Naive thymus-derived CD8-positive, alpha-beta T cell (primary cell): ENCODE measurements around the gene CPE. TPM values are rescaled to one million over a fixed set of nuclear protein-coding genes. Genes with fewer than 3 reads are reported as not detected.
"Not testable (repeated sequence)": the region's sequence is repeated elsewhere in the genome, so short reads cannot be mapped to it uniquely, and the experiment has no call there.

Source experiments
- ATAC-seq, 2 donors: fragments of 150-1000 bp; cut with Tn5 transposase in 1 of 2; sonication (Bioruptor Pico), chemical (Tn5 transposase) in 1 of 2; 1 replicate in 1 of 2; 2 replicates in 1 of 2; pipeline ENCODE4 v1.10.0; 2021; ENCODE audit warnings: mild to moderate bottlenecking in 2 of 2, moderate library complexity in 2 of 2
- POLR2A ChIA-PET: fragments of 350-600 bp; sonication (Branson Sonifier 250); formaldehyde crosslinking; loops from one replicate; lab custom pipeline; 2021; ENCODE audit warnings: antibody characterized with exemption; lab: Charles Lee
- DNase-seq, 10 donors: peaks; one replicate each; pipeline versions ENCODE4 v3.0.0 to v3.0.0-alpha.2; 2020 to 2022
- H3K27ac Mint-ChIP-seq, 10 donors: one replicate each; pipeline ENCODE4 v1.8.0; 2020 to 2022; ENCODE audit warnings: mild to moderate bottlenecking in 10 of 10, mixed read lengths in 10 of 10, moderate library complexity in 4 of 10, inconsistent platforms in 1 of 10
- H3K27me3 Mint-ChIP-seq, 5 donors: one replicate each; pipeline ENCODE4 v1.8.0; 2021 to 2022; ENCODE audit warnings: mixed read lengths in 5 of 5
- H3K36me3 Mint-ChIP-seq, 3 donors: one replicate each; pipeline ENCODE4 v1.8.0; 2020 to 2022; ENCODE audit warnings: mixed read lengths in 3 of 3, mild to moderate bottlenecking in 2 of 3, inconsistent platforms in 1 of 3
- H3K4me1 Mint-ChIP-seq, 4 donors: one replicate each; pipeline ENCODE4 v1.8.0; 2021 to 2022; ENCODE audit warnings: mixed read lengths in 4 of 4
- H3K4me3 Mint-ChIP-seq, 10 donors: one replicate each; pipeline ENCODE4 v1.8.0; 2020 to 2022; ENCODE audit warnings: mild to moderate bottlenecking in 10 of 10, mixed read lengths in 10 of 10, moderate library complexity in 6 of 10, inconsistent platforms in 1 of 10
- H3K9me3 Mint-ChIP-seq, 9 donors: one replicate each; pipeline ENCODE4 v1.8.0; 2020 to 2022; ENCODE audit warnings: mixed read lengths in 9 of 9, mild to moderate bottlenecking in 3 of 9, inconsistent platforms in 1 of 9, moderate library complexity in 1 of 9
- polyA plus RNA-seq, 3 donors: library from polyadenylated mRNA; unstranded; fragments of 300-500 nt; fragmentation: Illumina TruSeq; gene quantifications; one replicate each; pipeline ENCODE4 v1.2.3, GENCODE V29; 2021
- total RNA-seq, 8 experiments: library from RNA in 2 of 8; stranded (reverse) in 2 of 8; gene quantifications; one replicate each; pipeline ENCODE4 v1.2.3 and lab custom pipeline; 2021 to 2026

CPE gene
- total and polyA plus RNA-seq, 5 experiments from 2014 or later: 0.16 TPM; not detected in 4

GRCh38 chr4:165477799-165478198 is 99.0 kb downstream of the CPE start:
- ATAC-seq (no peak), DNase-seq (no peak)
- H3K27me3 Mint-ChIP-seq: peaks cover 9 to 34% (median 12%) of the 10 kb centered on the region in 5 donors
- H3K9me3 Mint-ChIP-seq: peaks cover 3 to 17% (median 11%) of the 10 kb centered on the region in 9 donors
- POLR2A ChIA-PET: no interaction called here
- H3K36me3 Mint-ChIP-seq: peaks cover 2 to 11% (median 8%) of the 10 kb centered on the region in 3 donors
- H3K4me3 Mint-ChIP-seq: no peak overlapping the region
- no peaks in the 10 kb centered on the region for H3K4me1 Mint-ChIP-seq
- no peak overlapping the region for H3K27ac Mint-ChIP-seq

- peaks cover 2 to 8% (median 5%) of the 10 kb centered on the region in 3 donors for H3K36me3 Mint-ChIP-seq
- ATAC-seq: no peak
- POLR2A ChIA-PET: no interaction called here
Observed at GRCh38 chr4:165478260-165478659, 99.5 kb downstream of the CPE start.

GRCh38 chr4:165481053-165481835 is 102.4 kb downstream of the CPE start:
- no peaks in the 10 kb centered on the region for H3K4me1 Mint-ChIP-seq
- no peak overlapping the region for H3K27ac Mint-ChIP-seq
- H3K27me3 Mint-ChIP-seq: peaks cover 4 to 18% (median 9%) of the 10 kb centered on the region in 5 donors
- ATAC-seq: no peak
- POLR2A ChIA-PET: no interaction called here
- H3K4me3 Mint-ChIP-seq: no peak overlapping the region
- no peaks in the 10 kb centered on the region for H3K36me3 Mint-ChIP-seq
- no peak for DNase-seq
- no peaks in the 10 kb centered on the region for H3K9me3 Mint-ChIP-seq

More at GRCh38 chr4:165478260-165478659, 99.5 kb downstream of the CPE start:
- no peak for DNase-seq
- Mint-ChIP-seq H3K4me1 (no peaks in the 10 kb centered on the region), H3K9me3 (peaks cover 0 to 14% (median 6%) of the 10 kb centered on the region in 9 donors), H3K27ac (no peak overlapping the region), H3K4me3 (no peak overlapping the region), H3K27me3 (peaks cover 6 to 34% (median 12%) of the 10 kb centered on the region in 5 donors)

- Mint-ChIP-seq H3K36me3 (no peaks in the 10 kb centered on the region), H3K4me1 (peaks cover 3 to 8% (median 6%) of the 10 kb centered on the region in 4 donors), H3K27me3 (peaks cover 20 to 81% (median 28%) of the 10 kb centered on the region in 5 donors), H3K4me3 (no peak overlapping the region), H3K9me3 (no peaks in the 10 kb centered on the region), H3K27ac (no peak overlapping the region)
- DNase-seq (no peak), ATAC-seq (no peak)
- POLR2A ChIA-PET: no interaction called here
Observed at GRCh38 chr4:165489786-165490185, 111.0 kb downstream of the CPE start.

- ATAC-seq, H3K4me3 Mint-ChIP-seq, DNase-seq, H3K4me1 Mint-ChIP-seq, POLR2A ChIA-PET, H3K36me3 Mint-ChIP-seq, H3K9me3 Mint-ChIP-seq, H3K27ac Mint-ChIP-seq: not testable (repeated sequence)
- H3K27me3 Mint-ChIP-seq: peaks cover 18 to 59% (median 22%) of the 10 kb centered on the region in 5 donors
Observed at GRCh38 chr4:165492583-165492982, 113.8 kb downstream of the CPE start.

- H3K9me3 Mint-ChIP-seq: no peaks in the 10 kb centered on the region
- peak overlapping the region in 1 of 10 donors; percentile 78 for H3K27ac Mint-ChIP-seq
- peaks cover 3 to 8% (median 6%) of the 10 kb centered on the region in 4 donors for H3K4me1 Mint-ChIP-seq
- POLR2A ChIA-PET: interaction anchor here (0.5 kb wide), 1 partner anchor 1553 kb away, joined by 4 read pairs; no protein-coding TSS in a partner anchor
- H3K27me3 Mint-ChIP-seq: peaks cover 19 to 52% (median 20%) of the 10 kb centered on the region in 5 donors
- peak; percentile 96 to 98 for ATAC-seq
- H3K4me3 Mint-ChIP-seq: peak overlapping the region in 8 of 10 donors; percentile 56 to 81 (median 76)
- no peaks in the 10 kb centered on the region for H3K36me3 Mint-ChIP-seq
- peak; percentile 34 to 78 (median 54) for DNase-seq
Observed at GRCh38 chr4:165493359-165493758, 114.6 kb downstream of the CPE start.

GRCh38 chr4:165502916-165503907 is 124.4 kb downstream of the CPE start:
- POLR2A ChIA-PET: no interaction called here
- peaks cover 7 to 21% (median 10%) of the 10 kb centered on the region in 5 donors for H3K27me3 Mint-ChIP-seq
- H3K27ac Mint-ChIP-seq: peak overlapping the region in 1 of 10 donors; percentile 41
- H3K9me3 Mint-ChIP-seq: no peaks in the 10 kb centered on the region
- H3K4me3 Mint-ChIP-seq: no peak overlapping the region
- DNase-seq (no peak), ATAC-seq (no peak)
- peaks cover 0 to 2% (median under 1%) of the 10 kb centered on the region in 4 donors for H3K4me1 Mint-ChIP-seq
- no peaks in the 10 kb centered on the region for H3K36me3 Mint-ChIP-seq

GRCh38 chr4:165504184-165504583 is 125.4 kb downstream of the CPE start:
- ATAC-seq (no peak), DNase-seq (no peak)
- POLR2A ChIA-PET: no interaction called here
- Mint-ChIP-seq H3K9me3 (no peaks in the 10 kb centered on the region), H3K27ac (no peak overlapping the region), H3K36me3 (no peaks in the 10 kb centered on the region), H3K4me3 (no peak overlapping the region), H3K4me1 (peaks cover 0 to 2% (median under 1%) of the 10 kb centered on the region in 4 donors), H3K27me3 (peaks cover 6 to 14% (median 7%) of the 10 kb centered on the region in 5 donors)

GRCh38 chr4:165505958-165506837 is 127.4 kb downstream of the CPE start:
- H3K4me1 Mint-ChIP-seq: peaks cover 0 to 2% (median under 1%) of the 10 kb centered on the region in 4 donors
- DNase-seq (no peak), ATAC-seq (no peak)
- H3K4me3 Mint-ChIP-seq: no peak overlapping the region
- H3K27ac Mint-ChIP-seq: no peak overlapping the region
- no peaks in the 10 kb centered on the region for H3K36me3 Mint-ChIP-seq
- H3K9me3 Mint-ChIP-seq: no peaks in the 10 kb centered on the region
- POLR2A ChIA-PET: no interaction called here
- peaks cover 0 to 7% (median 5%) of the 10 kb centered on the region in 5 donors for H3K27me3 Mint-ChIP-seq

GRCh38 chr4:165506849-165507248 is 128.0 kb downstream of the CPE start:
- peaks cover 0 to 2% (median under 1%) of the 10 kb centered on the region in 4 donors for H3K4me1 Mint-ChIP-seq
- no peaks in the 10 kb centered on the region for H3K36me3 Mint-ChIP-seq
- no peaks in the 10 kb centered on the region for H3K9me3 Mint-ChIP-seq
- H3K27ac Mint-ChIP-seq: no peak overlapping the region
- POLR2A ChIA-PET: no interaction called here
- H3K4me3 Mint-ChIP-seq: no peak overlapping the region
- ATAC-seq (no peak), DNase-seq (no peak)
- H3K27me3 Mint-ChIP-seq: peaks cover 0 to 7% (median 6%) of the 10 kb centered on the region in 5 donors

GRCh38 chr4:165507381-165507780 is 128.6 kb downstream of the CPE start:
- ATAC-seq: no peak
- Mint-ChIP-seq H3K4me1 (peaks cover 0 to 2% (median under 1%) of the 10 kb centered on the region in 4 donors), H3K27me3 (peaks cover 0 to 9% (median 7%) of the 10 kb centered on the region in 5 donors), H3K4me3 (no peak overlapping the region), H3K36me3 (no peaks in the 10 kb centered on the region), H3K27ac (no peak overlapping the region), H3K9me3 (no peaks in the 10 kb centered on the region)
- no peak for DNase-seq
- POLR2A ChIA-PET: no interaction called here
